ENCODE measurements around the gene C10orf67.

The C10orf67 gene

DNA sequence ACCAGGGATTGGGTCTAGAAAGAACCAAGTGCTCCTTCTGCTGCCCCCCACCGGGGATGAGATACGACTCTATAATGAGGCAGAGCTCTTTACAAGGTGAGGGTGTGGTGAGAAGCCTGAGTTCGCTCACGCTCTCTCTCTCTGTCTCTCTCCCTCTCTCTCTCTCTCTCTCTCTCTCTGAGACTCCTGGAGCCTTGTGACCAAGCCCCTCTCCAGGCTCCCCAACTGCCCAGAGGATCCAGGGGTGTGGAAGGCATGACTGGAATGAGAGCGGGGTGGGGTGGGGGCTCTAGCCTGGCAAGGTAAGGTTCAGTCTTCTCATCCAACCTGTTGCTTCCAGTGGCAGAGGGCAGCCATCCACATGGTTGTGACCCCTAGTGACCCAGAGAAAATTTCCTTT lies 155.6 kb downstream of the C10orf67 start:
- no peak for DNase-seq (ENCODE audit: low spot score)
- TF ChIP-seq, protein P1, sequence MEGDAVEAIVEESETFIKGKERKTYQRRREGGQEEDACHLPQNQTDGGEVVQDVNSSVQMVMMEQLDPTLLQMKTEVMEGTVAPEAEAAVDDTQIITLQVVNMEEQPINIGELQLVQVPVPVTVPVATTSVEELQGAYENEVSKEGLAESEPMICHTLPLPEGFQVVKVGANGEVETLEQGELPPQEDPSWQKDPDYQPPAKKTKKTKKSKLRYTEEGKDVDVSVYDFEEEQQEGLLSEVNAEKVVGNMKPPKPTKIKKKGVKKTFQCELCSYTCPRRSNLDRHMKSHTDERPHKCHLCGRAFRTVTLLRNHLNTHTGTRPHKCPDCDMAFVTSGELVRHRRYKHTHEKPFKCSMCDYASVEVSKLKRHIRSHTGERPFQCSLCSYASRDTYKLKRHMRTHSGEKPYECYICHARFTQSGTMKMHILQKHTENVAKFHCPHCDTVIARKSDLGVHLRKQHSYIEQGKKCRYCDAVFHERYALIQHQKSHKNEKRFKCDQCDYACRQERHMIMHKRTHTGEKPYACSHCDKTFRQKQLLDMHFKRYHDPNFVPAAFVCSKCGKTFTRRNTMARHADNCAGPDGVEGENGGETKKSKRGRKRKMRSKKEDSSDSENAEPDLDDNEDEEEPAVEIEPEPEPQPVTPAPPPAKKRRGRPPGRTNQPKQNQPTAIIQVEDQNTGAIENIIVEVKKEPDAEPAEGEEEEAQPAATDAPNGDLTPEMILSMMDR (IDR thresholded peaks at IDR 0.05; ENCODE audit: extremely low read depth, missing control alignments), result no peak

DNA sequence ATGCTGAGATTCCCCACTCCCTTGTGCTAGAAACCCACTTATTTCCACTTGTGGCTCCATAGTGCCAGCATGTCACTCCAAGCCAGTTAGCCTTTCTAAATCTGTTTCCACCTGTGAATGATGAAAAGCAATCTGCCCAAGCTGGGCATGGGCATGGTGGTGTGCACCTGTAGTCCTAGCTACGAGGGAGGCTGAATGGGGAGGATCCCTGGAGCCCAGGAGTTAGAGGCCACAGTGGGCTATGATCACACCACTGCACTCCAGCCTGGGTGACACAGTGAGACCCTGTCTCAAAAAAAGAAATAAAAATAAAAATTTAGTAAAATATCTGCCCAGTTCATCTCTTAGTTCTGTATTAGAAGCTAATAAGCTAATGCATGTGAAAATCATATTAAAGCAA lies 157.4 kb downstream of the C10orf67 start:
- no peak for DNase-seq (ENCODE audit: low spot score)
- TF ChIP-seq, protein P1 (IDR thresholded peaks at IDR 0.05; ENCODE audit: extremely low read depth, missing control alignments), result no peak

- TF ChIP-seq, protein P1 (IDR thresholded peaks at IDR 0.05; ENCODE audit: extremely low read depth, missing control alignments), result no peak
- DNase-seq (ENCODE audit: low spot score), result no peak
These were observed 157.9 kb downstream of the C10orf67 start for GRCh38 chr10:23186697-23187096.

- TF ChIP-seq, protein P1 (IDR thresholded peaks at IDR 0.05; ENCODE audit: extremely low read depth, missing control alignments), result no peak
- DNase-seq (ENCODE audit: low spot score), result no peak
These were observed 158.4 kb downstream of the C10orf67 start for GRCh38 chr10:23186178-23186577.

GRCh38 chr10:23174977-23175512 lies 169.6 kb downstream of the C10orf67 start:
- TF ChIP-seq, protein P1 (IDR thresholded peaks at IDR 0.05; ENCODE audit: extremely low read depth, missing control alignments), result no peak
- DNase-seq (ENCODE audit: low spot score), result no peak

GRCh38 chr10:23174074-23174976 lies 170.3 kb downstream of the C10orf67 start:
- TF ChIP-seq, protein P1 (IDR thresholded peaks at IDR 0.05; ENCODE audit: extremely low read depth, missing control alignments), result no peak
- DNase-seq (ENCODE audit: low spot score), result no peak
